GM23338 (cell line): ENCODE measurements around the gene PLA2G4B. TPM values are rescaled to one million over a fixed set of nuclear protein-coding genes. Genes with fewer than 3 reads are reported as not detected.

ENCODE experiments used
- ATAC-seq: fragments of 200-7000 bp; cut with Tn5 transposase; 3 replicates; pipeline ENCODE4 v1.9.1; 2020
- DNase-seq: peaks from one replicate; pipeline ENCODE4 v3.0.0-alpha.2; 2015; ENCODE audit warnings: low spot score
- H2AFZ ChIP-seq: fragments of 200-600 bp; sonication (generic); 2 replicates; pipeline ENCODE4 v1.8.0; 2016; ENCODE audit warnings: antibody characterized with exemption, mild to moderate bottlenecking, moderate library complexity
- H3F3A ChIP-seq: fragments of 200-600 bp; sonication (generic); replicated peaks from 2 replicates; pipeline ENCODE4 v1.8.0; 2017; ENCODE audit warnings: antibody characterized with exemption, mixed run types, low read depth
- H3K27ac ChIP-seq: fragments of 200-600 bp; sonication (generic); 2 replicates; pipeline ENCODE4 v1.6.1; 2016; ENCODE audit warnings: low read depth
- H3K27me3 ChIP-seq: fragments of 200-600 bp; sonication (generic); 2 replicates; pipeline ENCODE4 v1.8.0; 2016; ENCODE audit warnings: mild to moderate bottlenecking, mixed run types, moderate library complexity; ENCODE audit not compliant: insufficient read depth
- H3K36me3 ChIP-seq: fragments of 200-600 bp; sonication (generic); 2 replicates; pipeline ENCODE4 v1.8.0; 2016; ENCODE audit warnings: mild to moderate bottlenecking; ENCODE audit not compliant: insufficient read depth
- H3K4me1 ChIP-seq: fragments of 200-600 bp; sonication (generic); 2 replicates; pipeline ENCODE4 v1.8.0; 2016; ENCODE audit warnings: mild to moderate bottlenecking, moderate library complexity; ENCODE audit not compliant: insufficient read depth
- H3K4me2 ChIP-seq: fragments of 200-600 bp; sonication (generic); 2 replicates; pipeline ENCODE4 v1.7.1; 2017; ENCODE audit warnings: mixed run types
- H3K4me3 ChIP-seq: fragments of 200-600 bp; sonication (generic); 2 replicates; pipeline ENCODE4 v1.6.1; 2016; ENCODE audit warnings: mixed run types
- H3K79me2 ChIP-seq: fragments of 200-600 bp; sonication (generic); replicated peaks from 2 replicates; pipeline ENCODE4 v1.8.0; 2017; ENCODE audit warnings: mild to moderate bottlenecking; ENCODE audit not compliant: insufficient read depth
- H3K9me2 ChIP-seq: fragments of 200-600 bp; sonication (generic); 2 replicates; pipeline ENCODE4 v1.8.0; 2017; ENCODE audit not compliant: insufficient read depth
- H4K20me1 ChIP-seq: fragments of 200-600 bp; sonication (generic); replicated peaks from 2 replicates; pipeline ENCODE4 v1.8.0; 2017; ENCODE audit warnings: mild to moderate bottlenecking; ENCODE audit not compliant: insufficient read depth
- H3K27ac Mint-ChIP-seq: 2 replicates; pipeline ENCODE4 v1.8.0; 2020; ENCODE audit warnings: inconsistent platforms, mild to moderate bottlenecking, moderate library complexity, mixed read lengths
- H3K27me3 Mint-ChIP-seq: 3 replicates; pipeline ENCODE4 v1.8.0; 2022; ENCODE audit warnings: low read depth, mild to moderate bottlenecking, moderate library complexity, mixed read lengths, inconsistent platforms; ENCODE audit not compliant: insufficient read depth, poor library complexity
- H3K36me3 Mint-ChIP-seq: 3 replicates; pipeline ENCODE4 v1.8.0; 2021; ENCODE audit warnings: low read depth, mild to moderate bottlenecking, inconsistent platforms, moderate library complexity, mixed read lengths
- H3K4me1 Mint-ChIP-seq: 3 replicates; pipeline ENCODE4 v1.8.0; 2020; ENCODE audit warnings: mild to moderate bottlenecking, inconsistent platforms, mixed read lengths
- H3K4me3 Mint-ChIP-seq: 3 replicates; pipeline ENCODE4 v1.8.0; 2021; ENCODE audit warnings: moderate library complexity, mild to moderate bottlenecking, inconsistent platforms, mixed read lengths
- H3K9me3 Mint-ChIP-seq: 3 replicates; pipeline ENCODE4 v1.8.0; 2020; ENCODE audit warnings: moderate library complexity, mild to moderate bottlenecking, inconsistent platforms, mixed read lengths
- CREB1 ChIP-seq: fragments of 250-450 bp; sonication (Bioruptor Pico); IDR thresholded peaks from 2 replicates; pipeline ENCODE4 v1.5.0; 2020; ENCODE audit warnings: low read depth, mild to moderate bottlenecking, moderate library complexity
- EZH2 ChIP-seq: fragments of 200-600 bp; sonication (generic); IDR thresholded peaks from one replicate; pipeline ENCODE4 v1.8.0; 2017; ENCODE audit warnings: antibody characterized with exemption, mild to moderate bottlenecking, low read depth; ENCODE audit not compliant: unreplicated experiment
- EZH2phosphoT487 ChIP-seq: fragments of 200-600 bp; sonication (generic); IDR thresholded peaks from one replicate; pipeline ENCODE4 v1.8.1; 2018; ENCODE audit warnings: antibody characterized with exemption; ENCODE audit not compliant: unreplicated experiment
- JUNB ChIP-seq: IDR thresholded peaks from one replicate; pipeline ENCODE4 v1.6.1; 2016; ENCODE audit warnings: antibody characterized with exemption; ENCODE audit not compliant: unreplicated experiment
- NANOG ChIP-seq: IDR thresholded peaks from 2 replicates; pipeline ENCODE4 v1.6.1; 2016; ENCODE audit warnings: antibody characterized with exemption, borderline replicate concordance
- POLR2AphosphoS5 ChIP-seq: IDR thresholded peaks from 2 replicates; pipeline ENCODE4 v1.6.1; 2016; ENCODE audit warnings: antibody characterized with exemption, low read depth
- STAT1 ChIP-seq: IDR thresholded peaks from one replicate; pipeline ENCODE4 v1.6.1; 2016; ENCODE audit warnings: antibody characterized with exemption; ENCODE audit not compliant: unreplicated experiment
- ZNF114 ChIP-seq: fragments of 250-450 bp; sonication (Bioruptor Pico); IDR thresholded peaks from 2 replicates; pipeline ENCODE4 v1.5.0; 2020; ENCODE audit warnings: mild to moderate bottlenecking, moderate library complexity
- ZNF331 ChIP-seq: fragments of 250-450 bp; sonication (Bioruptor Pico); IDR thresholded peaks from 2 replicates; pipeline ENCODE4 v1.5.0; 2020; ENCODE audit warnings: low read depth, mild to moderate bottlenecking, moderate library complexity
- polyA plus RNA-seq: library from polyadenylated mRNA; unstranded; fragments of >200 nt; fragmentation: Nextera tagmentation; extraction: Ambion mirVana; gene quantifications from 2 replicates; pipeline ENCODE4 v1.2.1, GENCODE V29; 2016
- total RNA-seq: library from RNA; depleted of rRNA; stranded (reverse); fragments of >200 nt; shearing (Covaris generic); gene quantifications from 2 replicates; pipeline ENCODE4 v1.2.3, GENCODE V29; 2014
- TF ChIP-seq, protein P1 (sequence below): IDR thresholded peaks from 2 replicates; pipeline ENCODE4 v1.6.1; 2016; ENCODE audit warnings: antibody characterized with exemption
- TF ChIP-seq, protein P2 (sequence below), 2 experiments: fragments of 200-600 bp in 1 of 2; sonication (generic) in 1 of 2; conservative IDR thresholded peaks; 2 replicates each; pipeline versions ENCODE4 v1.5.1 to v1.6.1; 2016 to 2017; ENCODE audit warnings: antibody characterized with exemption in 2 of 2, low read depth in 2 of 2, mild to moderate bottlenecking in 2 of 2, moderate library complexity in 1 of 2
- TF ChIP-seq, protein P3 (sequence below): IDR thresholded peaks from one replicate; pipeline ENCODE4 v1.6.1; 2018; ENCODE audit warnings: antibody characterized with exemption; ENCODE audit not compliant: unreplicated experiment
- TF ChIP-seq, protein P4 (sequence below): fragments of 250-450 bp; sonication (Bioruptor Pico); IDR thresholded peaks from 2 replicates; pipeline ENCODE4 v1.5.0; 2020; ENCODE audit warnings: mild to moderate bottlenecking, moderate library complexity

Gene PLA2G4B
- total and polyA plus RNA-seq, 2 experiments from 2014 or later, result 4.4 to 9.6 TPM

DNA sequence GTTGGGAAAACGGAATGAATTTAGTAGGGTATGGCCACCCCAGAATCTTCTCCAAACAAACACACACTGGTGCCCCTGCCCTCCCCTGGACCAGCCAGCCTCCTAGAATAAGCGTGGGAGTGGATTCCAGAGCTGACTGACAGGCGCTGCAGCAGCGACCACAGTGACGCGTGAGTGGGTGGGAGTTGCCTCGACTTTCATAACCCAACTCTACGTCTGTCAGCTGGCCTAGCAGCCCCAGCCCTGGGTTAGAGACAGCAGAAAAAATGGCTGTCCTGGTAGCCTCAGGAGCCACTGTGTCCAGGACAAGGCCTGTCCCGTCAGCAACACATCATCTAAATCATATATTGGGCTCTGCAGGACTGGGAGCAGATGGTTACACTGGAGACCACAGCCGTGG lies 10.0 kb downstream of the PLA2G4B start:
- Mint-ChIP-seq H3K27ac (no peak overlapping the region; the same call in 1 of the 2 replicates), H3K27me3 (peaks cover 5% of the 10 kb centered on the region), H3K4me3 (no peak overlapping the region), H3K36me3 (no peaks in the 10 kb centered on the region; the same call in 2 of the 3 replicates), H3K4me1 (no peaks in the 10 kb centered on the region), H3K9me3 (no peaks in the 10 kb centered on the region; the same call in 2 of the 3 replicates)
- Histone ChIP-seq H3K79me2 (no peaks in the 10 kb centered on the region), H2AFZ (no peak overlapping the region), H3K4me2 (no peak overlapping the region), H3K4me3 (no peak overlapping the region), H3K27me3 (no peaks in the 10 kb centered on the region), H3K27ac (no peak overlapping the region), H3F3A (no peaks in the 10 kb centered on the region), H4K20me1 (no peaks in the 10 kb centered on the region), H3K9me2 (no peaks in the 10 kb centered on the region), H3K4me1 (no peaks in the 10 kb centered on the region), H3K36me3 (no peaks in the 10 kb centered on the region)
- TF ChIP-seq, protein P1, sequence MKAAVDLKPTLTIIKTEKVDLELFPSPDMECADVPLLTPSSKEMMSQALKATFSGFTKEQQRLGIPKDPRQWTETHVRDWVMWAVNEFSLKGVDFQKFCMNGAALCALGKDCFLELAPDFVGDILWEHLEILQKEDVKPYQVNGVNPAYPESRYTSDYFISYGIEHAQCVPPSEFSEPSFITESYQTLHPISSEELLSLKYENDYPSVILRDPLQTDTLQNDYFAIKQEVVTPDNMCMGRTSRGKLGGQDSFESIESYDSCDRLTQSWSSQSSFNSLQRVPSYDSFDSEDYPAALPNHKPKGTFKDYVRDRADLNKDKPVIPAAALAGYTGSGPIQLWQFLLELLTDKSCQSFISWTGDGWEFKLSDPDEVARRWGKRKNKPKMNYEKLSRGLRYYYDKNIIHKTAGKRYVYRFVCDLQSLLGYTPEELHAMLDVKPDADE, result no peak
- TF ChIP-seq, protein P2, sequence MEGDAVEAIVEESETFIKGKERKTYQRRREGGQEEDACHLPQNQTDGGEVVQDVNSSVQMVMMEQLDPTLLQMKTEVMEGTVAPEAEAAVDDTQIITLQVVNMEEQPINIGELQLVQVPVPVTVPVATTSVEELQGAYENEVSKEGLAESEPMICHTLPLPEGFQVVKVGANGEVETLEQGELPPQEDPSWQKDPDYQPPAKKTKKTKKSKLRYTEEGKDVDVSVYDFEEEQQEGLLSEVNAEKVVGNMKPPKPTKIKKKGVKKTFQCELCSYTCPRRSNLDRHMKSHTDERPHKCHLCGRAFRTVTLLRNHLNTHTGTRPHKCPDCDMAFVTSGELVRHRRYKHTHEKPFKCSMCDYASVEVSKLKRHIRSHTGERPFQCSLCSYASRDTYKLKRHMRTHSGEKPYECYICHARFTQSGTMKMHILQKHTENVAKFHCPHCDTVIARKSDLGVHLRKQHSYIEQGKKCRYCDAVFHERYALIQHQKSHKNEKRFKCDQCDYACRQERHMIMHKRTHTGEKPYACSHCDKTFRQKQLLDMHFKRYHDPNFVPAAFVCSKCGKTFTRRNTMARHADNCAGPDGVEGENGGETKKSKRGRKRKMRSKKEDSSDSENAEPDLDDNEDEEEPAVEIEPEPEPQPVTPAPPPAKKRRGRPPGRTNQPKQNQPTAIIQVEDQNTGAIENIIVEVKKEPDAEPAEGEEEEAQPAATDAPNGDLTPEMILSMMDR (conservative IDR thresholded peaks at IDR 0.05; ENCODE audit: low read depth in 2 of 2), result no peak
- TF ChIP-seq STAT1 (no peak), CREB1 (CRISPR knock-in tag) (no peak), NANOG (no peak), EZH2phosphoT487 (no peak), EZH2 (no peak), JUNB (no peak), ZNF114 (CRISPR knock-in tag) (no peak), POLR2AphosphoS5 (no peak), ZNF331 (CRISPR knock-in tag) (no peak)
- TF ChIP-seq, protein P3, sequence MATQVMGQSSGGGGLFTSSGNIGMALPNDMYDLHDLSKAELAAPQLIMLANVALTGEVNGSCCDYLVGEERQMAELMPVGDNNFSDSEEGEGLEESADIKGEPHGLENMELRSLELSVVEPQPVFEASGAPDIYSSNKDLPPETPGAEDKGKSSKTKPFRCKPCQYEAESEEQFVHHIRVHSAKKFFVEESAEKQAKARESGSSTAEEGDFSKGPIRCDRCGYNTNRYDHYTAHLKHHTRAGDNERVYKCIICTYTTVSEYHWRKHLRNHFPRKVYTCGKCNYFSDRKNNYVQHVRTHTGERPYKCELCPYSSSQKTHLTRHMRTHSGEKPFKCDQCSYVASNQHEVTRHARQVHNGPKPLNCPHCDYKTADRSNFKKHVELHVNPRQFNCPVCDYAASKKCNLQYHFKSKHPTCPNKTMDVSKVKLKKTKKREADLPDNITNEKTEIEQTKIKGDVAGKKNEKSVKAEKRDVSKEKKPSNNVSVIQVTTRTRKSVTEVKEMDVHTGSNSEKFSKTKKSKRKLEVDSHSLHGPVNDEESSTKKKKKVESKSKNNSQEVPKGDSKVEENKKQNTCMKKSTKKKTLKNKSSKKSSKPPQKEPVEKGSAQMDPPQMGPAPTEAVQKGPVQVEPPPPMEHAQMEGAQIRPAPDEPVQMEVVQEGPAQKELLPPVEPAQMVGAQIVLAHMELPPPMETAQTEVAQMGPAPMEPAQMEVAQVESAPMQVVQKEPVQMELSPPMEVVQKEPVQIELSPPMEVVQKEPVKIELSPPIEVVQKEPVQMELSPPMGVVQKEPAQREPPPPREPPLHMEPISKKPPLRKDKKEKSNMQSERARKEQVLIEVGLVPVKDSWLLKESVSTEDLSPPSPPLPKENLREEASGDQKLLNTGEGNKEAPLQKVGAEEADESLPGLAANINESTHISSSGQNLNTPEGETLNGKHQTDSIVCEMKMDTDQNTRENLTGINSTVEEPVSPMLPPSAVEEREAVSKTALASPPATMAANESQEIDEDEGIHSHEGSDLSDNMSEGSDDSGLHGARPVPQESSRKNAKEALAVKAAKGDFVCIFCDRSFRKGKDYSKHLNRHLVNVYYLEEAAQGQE, result no peak
- TF ChIP-seq, protein P4, sequence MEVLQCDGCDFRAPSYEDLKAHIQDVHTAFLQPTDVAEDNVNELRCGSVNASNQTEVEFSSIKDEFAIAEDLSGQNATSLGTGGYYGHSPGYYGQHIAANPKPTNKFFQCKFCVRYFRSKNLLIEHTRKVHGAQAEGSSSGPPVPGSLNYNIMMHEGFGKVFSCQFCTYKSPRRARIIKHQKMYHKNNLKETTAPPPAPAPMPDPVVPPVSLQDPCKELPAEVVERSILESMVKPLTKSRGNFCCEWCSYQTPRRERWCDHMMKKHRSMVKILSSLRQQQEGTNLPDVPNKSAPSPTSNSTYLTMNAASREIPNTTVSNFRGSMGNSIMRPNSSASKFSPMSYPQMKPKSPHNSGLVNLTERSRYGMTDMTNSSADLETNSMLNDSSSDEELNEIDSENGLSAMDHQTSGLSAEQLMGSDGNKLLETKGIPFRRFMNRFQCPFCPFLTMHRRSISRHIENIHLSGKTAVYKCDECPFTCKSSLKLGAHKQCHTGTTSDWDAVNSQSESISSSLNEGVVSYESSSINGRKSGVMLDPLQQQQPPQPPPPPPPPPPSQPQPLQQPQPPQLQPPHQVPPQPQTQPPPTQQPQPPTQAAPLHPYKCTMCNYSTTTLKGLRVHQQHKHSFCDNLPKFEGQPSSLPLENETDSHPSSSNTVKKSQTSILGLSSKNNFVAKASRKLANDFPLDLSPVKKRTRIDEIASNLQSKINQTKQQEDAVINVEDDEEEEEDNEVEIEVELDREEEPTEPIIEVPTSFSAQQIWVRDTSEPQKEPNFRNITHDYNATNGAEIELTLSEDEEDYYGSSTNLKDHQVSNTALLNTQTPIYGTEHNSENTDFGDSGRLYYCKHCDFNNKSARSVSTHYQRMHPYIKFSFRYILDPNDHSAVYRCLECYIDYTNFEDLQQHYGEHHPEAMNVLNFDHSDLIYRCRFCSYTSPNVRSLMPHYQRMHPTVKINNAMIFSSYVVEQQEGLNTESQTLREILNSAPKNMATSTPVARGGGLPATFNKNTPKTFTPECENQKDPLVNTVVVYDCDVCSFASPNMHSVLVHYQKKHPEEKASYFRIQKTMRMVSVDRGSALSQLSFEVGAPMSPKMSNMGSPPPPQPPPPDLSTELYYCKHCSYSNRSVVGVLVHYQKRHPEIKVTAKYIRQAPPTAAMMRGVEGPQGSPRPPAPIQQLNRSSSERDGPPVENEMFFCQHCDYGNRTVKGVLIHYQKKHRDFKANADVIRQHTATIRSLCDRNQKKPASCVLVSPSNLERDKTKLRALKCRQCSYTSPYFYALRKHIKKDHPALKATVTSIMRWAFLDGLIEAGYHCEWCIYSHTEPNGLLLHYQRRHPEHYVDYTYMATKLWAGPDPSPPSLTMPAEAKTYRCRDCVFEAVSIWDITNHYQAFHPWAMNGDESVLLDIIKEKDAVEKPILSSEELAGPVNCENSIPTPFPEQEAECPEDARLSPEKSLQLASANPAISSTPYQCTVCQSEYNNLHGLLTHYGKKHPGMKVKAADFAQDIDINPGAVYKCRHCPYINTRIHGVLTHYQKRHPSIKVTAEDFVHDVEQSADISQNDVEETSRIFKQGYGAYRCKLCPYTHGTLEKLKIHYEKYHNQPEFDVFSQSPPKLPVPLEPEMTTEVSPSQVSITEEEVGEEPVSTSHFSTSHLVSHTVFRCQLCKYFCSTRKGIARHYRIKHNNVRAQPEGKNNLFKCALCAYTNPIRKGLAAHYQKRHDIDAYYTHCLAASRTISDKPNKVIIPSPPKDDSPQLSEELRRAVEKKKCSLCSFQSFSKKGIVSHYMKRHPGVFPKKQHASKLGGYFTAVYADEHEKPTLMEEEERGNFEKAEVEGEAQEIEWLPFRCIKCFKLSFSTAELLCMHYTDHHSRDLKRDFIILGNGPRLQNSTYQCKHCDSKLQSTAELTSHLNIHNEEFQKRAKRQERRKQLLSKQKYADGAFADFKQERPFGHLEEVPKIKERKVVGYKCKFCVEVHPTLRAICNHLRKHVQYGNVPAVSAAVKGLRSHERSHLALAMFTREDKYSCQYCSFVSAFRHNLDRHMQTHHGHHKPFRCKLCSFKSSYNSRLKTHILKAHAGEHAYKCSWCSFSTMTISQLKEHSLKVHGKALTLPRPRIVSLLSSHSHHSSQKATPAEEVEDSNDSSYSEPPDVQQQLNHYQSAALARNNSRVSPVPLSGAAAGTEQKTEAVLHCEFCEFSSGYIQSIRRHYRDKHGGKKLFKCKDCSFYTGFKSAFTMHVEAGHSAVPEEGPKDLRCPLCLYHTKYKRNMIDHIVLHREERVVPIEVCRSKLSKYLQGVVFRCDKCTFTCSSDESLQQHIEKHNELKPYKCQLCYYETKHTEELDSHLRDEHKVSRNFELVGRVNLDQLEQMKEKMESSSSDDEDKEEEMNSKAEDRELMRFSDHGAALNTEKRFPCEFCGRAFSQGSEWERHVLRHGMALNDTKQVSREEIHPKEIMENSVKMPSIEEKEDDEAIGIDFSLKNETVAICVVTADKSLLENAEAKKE (CRISPR knock-in tag), result no peak
- DNase-seq, result no peak
- no peak for ATAC-seq
